HUES64 (cell line): ENCODE measurements around the gene MCIDAS.

Source experiments
- H3K27ac ChIP-seq: 2 replicates; pipeline ENCODE4 v1.7.0; 2013; ENCODE audit warnings: low read depth, low read length, inconsistent platforms
- H3K27me3 ChIP-seq: 2 replicates; pipeline ENCODE4 v1.6.1; 2013; ENCODE audit warnings: mild to moderate bottlenecking, low read length; ENCODE audit not compliant: insufficient read depth
- H3K36me3 ChIP-seq: 2 replicates; pipeline ENCODE4 v1.6.1; 2013; ENCODE audit warnings: mild to moderate bottlenecking, low read length; ENCODE audit not compliant: insufficient read depth
- H3K4me1 ChIP-seq: 2 replicates; pipeline ENCODE4 v1.6.1; 2013; ENCODE audit warnings: mild to moderate bottlenecking, low read length, moderate library complexity; ENCODE audit not compliant: insufficient read depth
- H3K4me3 ChIP-seq: 2 replicates; pipeline ENCODE4 v1.5.1; 2013; ENCODE audit warnings: mild to moderate bottlenecking, low read length, moderate library complexity
- H3K9ac ChIP-seq: 2 replicates; pipeline ENCODE4 v1.6.1; 2013; ENCODE audit warnings: mild to moderate bottlenecking, low read depth, low read length
- H3K9me3 ChIP-seq: 2 replicates; pipeline ENCODE4 v1.6.1; 2013; ENCODE audit warnings: low read depth, low read length; ENCODE audit not compliant: insufficient read depth
- WGBS: fragments of 150-250, 120-280 bp; methylation state at CpG from one replicate; pipeline ENCODE4 v1.1.7; 2013; ENCODE audit warnings: missing lambda C conversion rate; 5-methylcytosine and 5-hydroxymethylcytosine counted together

The MCIDAS gene

GRCh38 chr5:55231919-55232270 lies 4.8 kb upstream of the MCIDAS start:
- H3K27me3 ChIP-seq: peaks cover 99% of the 10 kb centered on the region
- H3K4me1 ChIP-seq: peaks cover 20% of the 10 kb centered on the region; the same call in 1 of the 2 replicates
- no peak overlapping the region for H3K9ac ChIP-seq
- H3K9me3 ChIP-seq: no peaks in the 10 kb centered on the region
- no peaks in the 10 kb centered on the region for H3K36me3 ChIP-seq
- H3K27ac ChIP-seq: no peak overlapping the region
- WGBS: 3% methylated on average over 11 of the region's 11 CpGs
- H3K4me3 ChIP-seq: peak overlapping the region; percentile 57

DNA sequence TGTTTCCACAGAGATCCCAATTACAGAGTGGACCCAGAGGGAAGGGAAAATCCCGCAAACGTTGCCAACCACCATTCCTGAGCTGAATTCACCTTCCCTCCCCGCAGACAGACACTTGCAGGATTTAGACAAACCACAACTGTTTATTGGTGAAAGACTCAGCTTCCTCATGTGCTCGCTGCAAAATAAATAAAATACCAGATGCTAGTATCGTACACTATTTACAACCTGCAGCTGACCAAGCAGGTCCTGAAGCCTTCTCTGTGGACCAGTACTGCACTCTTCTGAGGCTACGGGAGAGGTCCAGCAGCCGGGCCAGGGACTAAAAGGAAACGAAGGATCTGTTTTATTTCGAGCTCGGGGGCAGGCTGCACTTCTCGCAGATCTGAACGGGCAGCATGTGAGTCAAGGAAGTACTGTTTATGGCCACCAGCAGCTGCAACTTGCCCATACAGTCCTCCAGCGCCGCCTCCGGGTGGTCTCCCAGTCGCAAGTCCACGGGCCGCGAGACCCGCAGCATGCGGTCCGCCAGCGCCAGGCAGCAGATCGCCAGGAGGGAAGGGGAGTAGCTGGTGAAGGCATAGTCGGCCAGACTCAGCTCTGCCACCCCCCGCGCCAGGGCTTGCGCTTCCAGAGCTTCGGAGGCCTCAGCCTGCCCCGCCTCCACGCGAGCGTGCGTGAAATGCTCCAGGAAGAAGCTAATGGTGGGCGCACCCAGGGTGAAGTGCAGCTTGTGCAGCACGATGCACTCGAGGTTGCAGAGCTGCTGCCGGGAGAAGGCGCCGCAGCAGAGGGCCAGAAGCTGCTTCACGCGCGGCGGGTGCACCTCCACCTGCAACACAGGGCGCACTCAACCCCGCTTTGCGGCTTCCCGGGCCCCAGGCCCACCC lies 4.2 kb upstream of the MCIDAS start:
- Histone ChIP-seq H3K27ac (no peak overlapping the region), H3K4me3 (peak overlapping the region; percentile 17; the same call in 1 of the 2 replicates)

GRCh38 chr5:55230086-55230629 lies 3.0 kb upstream of the MCIDAS start:
- H3K4me3 ChIP-seq: no peak overlapping the region
- peaks cover 20% of the 10 kb centered on the region; the same call in 1 of the 2 replicates for H3K4me1 ChIP-seq
- no peak overlapping the region for H3K27ac ChIP-seq
- WGBS: 60% methylated on average over 8 of the region's 8 CpGs
- no peak overlapping the region for H3K9ac ChIP-seq
- H3K9me3 ChIP-seq: no peaks in the 10 kb centered on the region
- H3K36me3 ChIP-seq: no peaks in the 10 kb centered on the region
- peaks cover 100% of the 10 kb centered on the region for H3K27me3 ChIP-seq

More for the DNA sequence above, 4.2 kb upstream of the MCIDAS start:
- Histone ChIP-seq H3K9me3 (no peaks in the 10 kb centered on the region), H3K4me1 (peaks cover 20% of the 10 kb centered on the region; the same call in 1 of the 2 replicates), H3K36me3 (no peaks in the 10 kb centered on the region), H3K9ac (no peak overlapping the region), H3K27me3 (peaks cover 99% of the 10 kb centered on the region)
- 6% methylated on average over 48 of the region's 48 CpGs for WGBS

- Histone ChIP-seq H3K9ac (no peak overlapping the region), H3K4me3 (peak overlapping the region; percentile 55), H3K27ac (no peak overlapping the region), H3K4me1 (peaks cover 16% of the 10 kb centered on the region), H3K9me3 (no peaks in the 10 kb centered on the region), H3K36me3 (no peaks in the 10 kb centered on the region), H3K27me3 (peaks cover 100% of the 10 kb centered on the region)
- WGBS: 4% methylated on average over 30 of the region's 30 CpGs
Observed at GRCh38 chr5:55227664-55228430, 732 bp upstream of the MCIDAS start.

GRCh38 chr5:55226027-55226933 lies 835 bp downstream of the MCIDAS start:
- peaks cover 100% of the 10 kb centered on the region for H3K27me3 ChIP-seq
- WGBS: 5% methylated on average over 54 of the region's 54 CpGs
- H3K36me3 ChIP-seq: no peaks in the 10 kb centered on the region
- no peak overlapping the region for H3K9ac ChIP-seq
- no peaks in the 10 kb centered on the region for H3K9me3 ChIP-seq
- peaks cover 22% of the 10 kb centered on the region; the same call in 1 of the 2 replicates for H3K4me1 ChIP-seq
- H3K27ac ChIP-seq: no peak overlapping the region
- H3K4me3 ChIP-seq: peak overlapping the region; percentile 55

DNA sequence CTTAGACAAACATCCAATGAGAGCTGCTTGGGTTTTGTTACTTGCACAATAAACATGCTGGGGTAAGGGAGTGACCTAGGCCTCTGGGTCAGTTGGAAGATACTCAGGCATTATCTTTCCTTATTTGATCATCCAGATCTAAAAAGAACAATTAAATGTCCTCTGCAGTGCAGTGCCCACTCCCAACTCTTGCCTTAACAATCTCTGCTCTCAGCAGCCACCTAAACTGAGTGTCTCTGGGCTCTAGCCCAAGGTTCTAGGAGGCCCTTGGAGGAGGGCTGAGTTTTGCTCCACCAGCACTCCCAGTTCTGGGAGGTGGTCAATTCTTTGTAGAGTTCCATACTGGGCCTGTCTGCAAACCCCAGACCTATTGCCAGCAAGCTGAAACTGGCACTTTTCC lies 1.8 kb downstream of the MCIDAS start:
- no peak overlapping the region for H3K27ac ChIP-seq
- no peak overlapping the region for H3K4me3 ChIP-seq
- H3K36me3 ChIP-seq: no peaks in the 10 kb centered on the region
- peaks cover 100% of the 10 kb centered on the region for H3K27me3 ChIP-seq
- peaks cover 21% of the 10 kb centered on the region; the same call in 1 of the 2 replicates for H3K4me1 ChIP-seq
- no peaks in the 10 kb centered on the region for H3K9me3 ChIP-seq
- H3K9ac ChIP-seq: no peak overlapping the region

DNA sequence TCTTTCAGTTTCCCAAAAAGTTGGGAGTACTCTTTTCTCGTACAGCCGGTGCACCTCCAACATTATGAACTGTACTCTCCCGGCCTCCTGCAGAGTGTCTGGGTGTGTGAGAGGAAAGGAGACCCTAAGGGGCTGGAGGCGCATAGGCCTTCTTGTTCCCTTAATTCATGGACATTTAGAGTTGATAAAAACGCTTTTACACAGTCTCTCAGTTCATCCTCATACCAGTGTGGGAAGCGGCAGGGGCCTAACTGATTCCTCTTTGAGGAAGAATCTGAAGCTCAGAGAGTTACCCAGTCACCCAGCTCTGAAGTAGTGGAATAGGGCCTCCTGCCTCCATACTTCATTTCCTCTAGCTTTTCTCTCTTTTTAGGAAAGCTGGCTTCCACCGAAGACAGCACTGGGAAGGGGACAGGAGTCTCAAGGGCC lies 3.3 kb downstream of the MCIDAS start:
- no peak overlapping the region for H3K4me3 ChIP-seq
- WGBS: 22% methylated on average over 6 of the region's 7 CpGs
- H3K27ac ChIP-seq: no peak overlapping the region
- H3K27me3 ChIP-seq: peaks cover 100% of the 10 kb centered on the region
- peaks cover 33% of the 10 kb centered on the region for H3K4me1 ChIP-seq
- H3K36me3 ChIP-seq: no peaks in the 10 kb centered on the region
- no peaks in the 10 kb centered on the region for H3K9me3 ChIP-seq
- no peak overlapping the region for H3K9ac ChIP-seq

GRCh38 chr5:55222985-55223811 lies 3.9 kb downstream of the MCIDAS start:
- 3% methylated on average over 61 of the region's 61 CpGs for WGBS
- H3K9me3 ChIP-seq: no peaks in the 10 kb centered on the region
- H3K4me3 ChIP-seq: peak overlapping the region; percentile 30
- no peak overlapping the region for H3K9ac ChIP-seq
- H3K27me3 ChIP-seq: peaks cover 100% of the 10 kb centered on the region
- peaks cover 37% of the 10 kb centered on the region for H3K4me1 ChIP-seq
- H3K27ac ChIP-seq: no peak overlapping the region
- H3K36me3 ChIP-seq: no peaks in the 10 kb centered on the region

- Histone ChIP-seq H3K27me3 (peaks cover 99% of the 10 kb centered on the region), H3K9ac (no peak overlapping the region), H3K4me1 (peaks cover 33% of the 10 kb centered on the region), H3K27ac (no peak overlapping the region), H3K4me3 (no peak overlapping the region), H3K9me3 (no peaks in the 10 kb centered on the region), H3K36me3 (no peaks in the 10 kb centered on the region)
- 9% methylated on average over 30 of the region's 30 CpGs for WGBS
Observed at GRCh38 chr5:55222092-55222984, 4.8 kb downstream of the MCIDAS start.
